AG09319 (cell line): ENCODE results near the gene KHDC4.

Experiments
- DNase-seq: peaks from one replicate; pipeline ENCODE4 v3.0.0-alpha.2; 2010; ENCODE audit warnings: low read depth; ENCODE audit errors: extremely low read depth
- CTCF ChIP-seq: IDR thresholded peaks from 2 replicates; pipeline ENCODE4 v1.5.1; 2011; ENCODE audit warnings: low read depth, mild to moderate bottlenecking, inconsistent platforms, low read length, moderate library complexity

The KHDC4 gene

DNA sequence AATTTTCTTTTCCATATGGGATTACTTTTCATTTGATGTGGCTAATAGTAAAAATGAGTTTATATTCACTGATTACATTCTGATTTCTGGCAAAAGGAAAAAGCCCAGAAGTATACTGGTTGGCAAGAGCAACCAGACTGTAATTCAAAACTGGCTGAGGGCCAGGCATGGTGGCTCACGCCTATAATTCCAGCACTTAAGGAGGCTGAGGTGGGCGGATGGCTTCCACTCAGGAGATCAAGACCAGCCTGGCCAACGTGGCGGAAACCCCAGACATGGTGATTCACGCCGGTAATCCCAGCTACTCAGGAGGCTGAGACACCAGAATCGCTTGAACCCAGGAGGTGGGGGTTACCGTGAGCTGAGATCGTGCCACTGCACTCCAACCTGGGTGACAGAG is 60.4 kb downstream of the KHDC4 start:
- DNase-seq, result no peak
- TF ChIP-seq CTCF, result no peak

GRCh38 chr1:155872527-155872926 is 61.7 kb downstream of the KHDC4 start:
- no peak for TF ChIP-seq CTCF
- DNase-seq, result no peak

DNA sequence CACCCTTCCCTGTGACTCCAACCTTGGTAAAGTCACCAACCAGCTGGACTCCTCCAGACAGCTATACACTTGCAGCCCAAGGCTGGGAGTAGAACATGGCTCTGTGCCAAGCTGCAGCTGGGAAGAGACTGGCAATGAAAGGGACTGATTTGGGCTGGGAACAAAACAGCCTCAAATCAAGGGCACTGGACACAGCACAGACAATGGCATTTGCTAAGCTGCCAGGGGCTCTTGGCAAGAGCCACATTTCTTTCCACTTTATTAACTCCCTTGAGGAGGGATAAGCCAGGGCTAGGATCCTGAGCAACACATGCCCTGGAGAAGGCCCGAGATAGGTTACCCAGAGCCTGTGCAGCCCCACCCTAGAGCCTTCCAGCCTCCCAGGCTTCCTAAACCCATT is 62.8 kb downstream of the KHDC4 start:
- DNase-seq, result no peak
- no peak for TF ChIP-seq CTCF

GRCh38 chr1:155867766-155868165 is 66.4 kb downstream of the KHDC4 start:
- no peak for TF ChIP-seq CTCF
- no peak for DNase-seq

DNA sequence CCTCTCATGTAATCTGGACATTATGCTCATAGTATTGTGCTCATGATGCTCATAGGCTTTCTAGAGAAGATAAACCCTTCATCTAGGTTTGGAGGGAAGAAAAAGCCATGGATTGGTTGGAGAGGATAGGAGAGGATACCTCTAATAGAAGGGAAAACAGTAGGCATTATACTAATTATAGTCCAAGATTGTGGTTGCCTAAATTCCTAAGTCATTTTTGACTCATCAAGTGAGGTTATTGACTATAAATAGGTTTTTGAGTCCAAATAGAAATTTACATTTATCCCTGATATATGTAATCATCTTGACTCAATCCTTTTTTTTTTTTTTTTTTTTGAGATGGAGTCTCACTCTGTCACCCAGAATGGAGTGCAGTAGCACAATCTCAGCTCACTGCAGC is 69.8 kb downstream of the KHDC4 start:
- DNase-seq, result no peak
- TF ChIP-seq CTCF, result no peak
